ENCODE measurements around the gene PLSCR1. TPM values are rescaled to one million over a fixed set of nuclear protein-coding genes. Genes with fewer than 3 reads are reported as not detected.

The PLSCR1 gene
- total and polyA plus RNA-seq, 2 of the 4 experiments (the other 2 are of a cell fraction), result 5.6 to 13.2 TPM

DNA sequence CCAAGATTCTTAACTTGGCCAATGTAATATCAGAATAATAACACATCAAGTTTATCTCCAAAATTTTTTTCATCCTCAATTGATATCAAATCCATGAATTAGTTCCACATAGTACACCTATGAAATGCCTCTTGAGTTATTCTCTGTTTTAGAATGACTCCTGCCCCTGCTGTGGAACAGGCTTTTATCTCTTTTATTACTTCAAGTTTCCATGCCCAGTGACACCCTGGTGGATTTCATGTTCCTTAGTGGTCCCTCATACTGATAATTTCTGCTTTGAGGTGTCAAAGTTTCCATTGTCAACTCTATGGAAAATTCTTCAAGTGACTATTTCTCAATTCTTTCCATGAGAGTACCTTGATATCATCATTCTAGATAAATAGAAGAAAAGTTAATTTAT, 24.6 kb downstream of the PLSCR1 start:
- dilution Hi-C loops (cut with HindIII; ENCODE audit: low sequenced_read_pairs, unreplicated experiment), result no loop called here
- no peak overlapping the region for H3K23ac ChIP-seq (ENCODE audit: low read depth, low read length)
- no peaks in the 10 kb centered on the region for H3K79me1 ChIP-seq (ENCODE audit: low read depth in 1 of 2, low read length in 2 of 2)
- H3K4me3 ChIP-seq (ENCODE audit: insufficient read depth, low read depth, low read length), result no peak overlapping the region
- intact Hi-C loops (cut with micrococcal nuclease), result loop anchor here (2.0 to 5.0 kb wide), 2 partner anchors 23 to 178 kb away; no protein-coding TSS in a partner anchor
- DNase-seq (no peak), ATAC-seq (ENCODE audit: low read depth) (no peak)
- BruUV-seq (replicated peaks), result no TSS peak
- no peak overlapping the region; the same call in 1 of the 2 replicates for H3K18ac ChIP-seq (ENCODE audit: low read depth, low read length)
- H2AK9ac ChIP-seq (replicated peaks; ENCODE audit: low read depth, low read length, poor library complexity), result no peak overlapping the region
- no peak overlapping the region for H4K8ac ChIP-seq (ENCODE audit: low read depth in 2 of 2, low read length in 2 of 2)
- H3K4ac ChIP-seq (ENCODE audit: low read depth, low read length), result no peak overlapping the region
- H4K20me1 ChIP-seq (ENCODE audit: insufficient read depth, low read length), result no peaks in the 10 kb centered on the region
- H2BK15ac ChIP-seq (ENCODE audit: low read depth, low read length), result no peak overlapping the region
- H4K91ac ChIP-seq (ENCODE audit: insufficient read depth, low read depth, low read length), result no peak overlapping the region
- H3K27ac ChIP-seq (ENCODE audit: insufficient read depth, low read length), result no peak overlapping the region
- H2BK20ac ChIP-seq (ENCODE audit: low read depth, low read length), result no peak overlapping the region
- no peak overlapping the region for H3K9ac ChIP-seq (ENCODE audit: low read depth, low read length)
- ChIA-PET CTCF (no interaction called here), POLR2A (ENCODE audit: unreplicated experiment) (no interaction called here)
- no peaks in the 10 kb centered on the region for H3K9me3 ChIP-seq (ENCODE audit: control insufficient read depth, insufficient read depth, low read length)
- H3K56ac ChIP-seq (ENCODE audit: extremely low read depth, insufficient read depth, low read length), result no peak overlapping the region
- in situ Hi-C loops (cut with MboI; ENCODE audit: low sequenced_read_pairs), result no loop called here
- no peaks in the 10 kb centered on the region for H3K9me1 ChIP-seq (ENCODE audit: insufficient read depth, low read length)
- H2AK5ac ChIP-seq (ENCODE audit: low read depth, low read length), result no peak overlapping the region
- H3K36me3 ChIP-seq (ENCODE audit: control insufficient read depth, insufficient read depth, low read length), result peaks cover 3% of the 10 kb centered on the region
- H2BK120ac ChIP-seq (ENCODE audit: low read depth, low read length), result no peak overlapping the region
- H3K27me3 ChIP-seq (ENCODE audit: control insufficient read depth, insufficient read depth, low read length), result no peaks in the 10 kb centered on the region
- H2AFZ ChIP-seq (replicated peaks; ENCODE audit: low read length, poor library complexity), result no peak overlapping the region
- no peak overlapping the region for H3K4me2 ChIP-seq (ENCODE audit: low read depth, low read length)
- peaks cover 7% of the 10 kb centered on the region for H3K4me1 ChIP-seq (ENCODE audit: control insufficient read depth, insufficient read depth, low read length)
- H2BK5ac ChIP-seq (ENCODE audit: low read depth, low read length, poor library complexity, severe bottlenecking), result no peak overlapping the region
- no peak overlapping the region for H4K5ac ChIP-seq (ENCODE audit: low read depth, low read length)
- no peak overlapping the region for H3K14ac ChIP-seq (replicated peaks; ENCODE audit: low read depth, low read length)
- no peak for TF ChIP-seq MAFK (IDR thresholded peaks at IDR 0.05; ENCODE audit: low read depth, low read length)
- no peak for TF ChIP-seq NFE2L2 (IDR thresholded peaks at IDR 0.05; ENCODE audit: low read depth, low read length)

All from IMR-90 (cell line).